Endothelial cell of umbilical vein (primary cell): ENCODE results near the gene SLF1. TPM values are rescaled to one million over a fixed set of nuclear protein-coding genes. Genes with fewer than 3 reads are reported as not detected.

Experiments
- BruUV-seq: library from RNA; stranded (reverse); fragments of 400-500 nt; replicated peaks from 2 replicates; lab custom pipeline; 2021; lab: Mats Ljungman, UMichigan
- CTCF ChIA-PET: fragments of 300-600, 350-600 bp; sonication (Branson Sonifier 250); formaldehyde crosslinking; loops from one replicate; lab custom pipeline; 2021; ENCODE audit warnings: antibody characterized with exemption, inconsistent platforms; lab: Charles Lee
- POLR2A ChIA-PET: fragments of 300-600, 350-600 bp; sonication (Branson Sonifier 250); formaldehyde crosslinking; loops from one replicate; lab custom pipeline; 2021; ENCODE audit warnings: antibody characterized with exemption, inconsistent platforms; lab: Charles Lee
- DNase-seq: peaks from one replicate; pipeline ENCODE4 v3.0.0-alpha.2; 2011; ENCODE audit warnings: low read depth, low spot score
- FAIRE-seq: peaks from 2 replicates; lab custom pipeline; 2011; peaks lifted over from hg19 to GRCh38; lab: Jason Lieb, UNC
- H2AFZ ChIP-seq: 2 replicates; pipeline ENCODE4 v1.6.0; 2012; ENCODE audit warnings: low read depth, low read length, control low read depth, inconsistent platforms
- H3K27ac ChIP-seq: 2 replicates; pipeline ENCODE4 v1.5.1; 2011; ENCODE audit warnings: low read depth, mild to moderate bottlenecking, control low read depth, low read length, moderate library complexity; ENCODE audit not compliant: insufficient read depth
- H3K27me3 ChIP-seq, 2 experiments: 2 replicates each; pipeline versions ENCODE4 v1.6.0 to v1.6.1; 2011; ENCODE audit warnings: low read length in 2 of 2, mixed read lengths in 1 of 2; ENCODE audit not compliant: control insufficient read depth in 2 of 2, insufficient read depth in 2 of 2
- H3K36me3 ChIP-seq, 2 experiments: 2 replicates in 1 of 2; 3 replicates in 1 of 2; pipeline ENCODE4 v1.5.1; 2011; ENCODE audit warnings: low read length in 2 of 2, mild to moderate bottlenecking in 1 of 2, moderate library complexity in 1 of 2; ENCODE audit not compliant: control insufficient read depth in 2 of 2, insufficient read depth in 2 of 2; ENCODE audit errors: extremely low read depth in 1 of 2
- H3K4me1 ChIP-seq: 3 replicates; pipeline ENCODE4 v1.5.1; 2011; ENCODE audit warnings: mild to moderate bottlenecking, low read length; ENCODE audit not compliant: control insufficient read depth, insufficient read depth; ENCODE audit errors: extremely low read depth
- H3K4me2 ChIP-seq: 2 replicates; pipeline ENCODE4 v1.6.1; 2011; ENCODE audit warnings: low read length, control low read depth, mixed read lengths; ENCODE audit not compliant: insufficient read depth
- H3K4me3 ChIP-seq, 3 experiments: fragments of 200-600 bp in 1 of 3; sonication (generic), shearing (Covaris generic) in 1 of 3; replicated peaks in 1 of 3; 2 replicates each; pipeline ENCODE4 v1.5.1; 2011 to 2016; ENCODE audit warnings: control low read depth in 3 of 3, low read length in 3 of 3, mild to moderate bottlenecking in 2 of 3, inconsistent platforms in 1 of 3, low read depth in 1 of 3, moderate library complexity in 1 of 3; ENCODE audit not compliant: insufficient read depth in 1 of 3
- H3K79me2 ChIP-seq: 2 replicates; pipeline ENCODE4 v1.6.0; 2012; ENCODE audit warnings: low read length, inconsistent platforms; ENCODE audit not compliant: control insufficient read depth, insufficient read depth
- H3K9ac ChIP-seq: replicated peaks from 2 replicates; pipeline ENCODE3; 2011; ENCODE audit warnings: low read length, control low read depth; ENCODE audit not compliant: insufficient read depth; ENCODE audit errors: extremely low read depth
- H3K9me1 ChIP-seq: replicated peaks from 3 replicates; pipeline ENCODE4 v1.6.0; 2011; ENCODE audit warnings: mild to moderate bottlenecking, low read length; ENCODE audit not compliant: control insufficient read depth, insufficient read depth; ENCODE audit errors: extremely low read depth
- H3K9me3 ChIP-seq: replicated peaks from 2 replicates; pipeline ENCODE4 v1.5.1; 2012; ENCODE audit warnings: low read length, inconsistent platforms; ENCODE audit not compliant: control insufficient read depth, insufficient read depth
- H4K20me1 ChIP-seq: replicated peaks from 2 replicates; pipeline ENCODE3; 2011; ENCODE audit warnings: mild to moderate bottlenecking, low read length; ENCODE audit not compliant: control insufficient read depth, insufficient read depth; ENCODE audit errors: extremely low read depth
- CTCF ChIP-seq, 2 donors: IDR thresholded peaks; 1 replicate in 1 of 2; 2 replicates in 1 of 2; pipeline ENCODE4 v1.5.1; 2011; ENCODE audit warnings: low read length in 2 of 2, mild to moderate bottlenecking in 2 of 2, moderate library complexity in 2 of 2, control low read depth in 1 of 2, inconsistent platforms in 1 of 2, low read depth in 1 of 2; ENCODE audit not compliant: insufficient read depth in 1 of 2; ENCODE audit errors: extremely low read depth in 1 of 2
- EZH2 ChIP-seq: IDR thresholded peaks from 2 replicates; pipeline ENCODE4 v1.6.1; 2012; ENCODE audit warnings: borderline replicate concordance, low read depth, mild to moderate bottlenecking, moderate library complexity, low read length, inconsistent platforms; ENCODE audit not compliant: severe bottlenecking
- FOS ChIP-seq: IDR thresholded peaks from 2 replicates; pipeline ENCODE4 v1.6.1; 2011; ENCODE audit warnings: mild to moderate bottlenecking, low read length, moderate library complexity, borderline replicate concordance; ENCODE audit not compliant: insufficient read depth
- GATA2 ChIP-seq: IDR thresholded peaks from 2 replicates; pipeline ENCODE4 v1.7.0; 2011; ENCODE audit warnings: low read depth, mild to moderate bottlenecking, moderate library complexity, mixed read lengths, low read length; ENCODE audit not compliant: insufficient read length, insufficient read depth
- POLR2AphosphoS5 ChIP-seq: IDR thresholded peaks from 2 replicates; pipeline ENCODE4 v1.6.1; 2012; ENCODE audit warnings: low read depth, mild to moderate bottlenecking, control low read depth, low read length, moderate library complexity; ENCODE audit not compliant: insufficient read depth
- dilution Hi-C: fragments of 300-500 bp; cut with MboI; formaldehyde crosslinking; loops from one replicate; pipeline ENCODE4 v1.15.0; 2019; ENCODE audit warnings: low sequenced_read_pairs; ENCODE audit not compliant: extremely low pct_ligation_motif_present
- intact Hi-C: fragments of 100-400 bp; cut with micrococcal nuclease; formaldehyde crosslinking; loops from one replicate; pipeline ENCODE4 v1.10.0; 2022
- polyA plus RNA-seq, 4 experiments: library from polyadenylated mRNA; depleted of rRNA in 3 of 4; stranded (reverse) in 3 of 4; unstranded in 1 of 4; fragments of >200 nt; gene quantifications; 2 replicates each; pipeline versions ENCODE4 v1.2.1 to v1.2.3, GENCODE V29; 2011 to 2012; ENCODE audit warnings: missing spikeins in 1 of 4
- total RNA-seq: library from RNA; stranded (reverse); gene quantifications from 2 replicates; pipeline ENCODE4 v1.2.3, GENCODE V29; 2021

Gene SLF1
- total and polyA plus RNA-seq, 2 donors (not counting 3 experiments of a cell fraction or from before 2014, with no cell fraction given), result 1.4 to 8.5 TPM

GRCh38 chr5:94731471-94731870 is 113.0 kb downstream of the SLF1 start:
- H3K9ac ChIP-seq, result no peak overlapping the region
- no peaks in the 10 kb centered on the region for H3K4me1 ChIP-seq
- no peak overlapping the region for H3K4me3 ChIP-seq
- H3K27me3 ChIP-seq, result no peaks in the 10 kb centered on the region
- no peaks in the 10 kb centered on the region for H3K79me2 ChIP-seq
- no TSS peak for BruUV-seq
- DNase-seq (no peak), FAIRE-seq (no peak)
- no peaks in the 10 kb centered on the region for H3K9me1 ChIP-seq
- intact Hi-C loops, result no loop called here
- dilution Hi-C loops, result no loop called here
- peaks cover 2 to 4% of the 10 kb centered on the region in 2 experiments for H3K36me3 ChIP-seq
- no peak overlapping the region for H3K4me2 ChIP-seq
- H3K9me3 ChIP-seq, result no peaks in the 10 kb centered on the region
- H4K20me1 ChIP-seq, result no peaks in the 10 kb centered on the region
- no peak overlapping the region for H2AFZ ChIP-seq
- CTCF ChIA-PET, result no interaction called here
- TF ChIP-seq POLR2AphosphoS5, result no peak
- TF ChIP-seq EZH2, result no peak
- no peak for TF ChIP-seq FOS
- no peak for TF ChIP-seq CTCF (IDR thresholded peaks at IDR 0.05; ENCODE audit: extremely low read depth in 1 of 2, insufficient read depth in 1 of 2, low read depth in 1 of 2, low read length in 2 of 2)
- no peak overlapping the region for H3K27ac ChIP-seq
- POLR2A ChIA-PET, result no interaction called here

- intact Hi-C loops (loop anchor here (2.0 kb wide), 1 partner anchor 626 kb away; a partner anchor contains a TSS), dilution Hi-C loops (no loop called here)
- no peaks in the 10 kb centered on the region for H3K9me1 ChIP-seq
- CTCF ChIA-PET, result interaction anchor here (1.6 to 2.7 kb wide), 2 partner anchors 198 to 213 kb away, joined by 5 to 69 read pairs; no protein-coding TSS in a partner anchor
- TF ChIP-seq GATA2, result no peak
- no peaks in the 10 kb centered on the region for H4K20me1 ChIP-seq
- DNase-seq (no peak), FAIRE-seq (no peak)
- no peak overlapping the region for H3K4me2 ChIP-seq
- BruUV-seq, result no TSS peak
- H3K27ac ChIP-seq, result no peak overlapping the region
- POLR2A ChIA-PET, result no interaction called here
- H3K4me3 ChIP-seq, result no peak overlapping the region
- peaks cover 0 to 2% of the 10 kb centered on the region in 2 experiments for H3K36me3 ChIP-seq
- no peaks in the 10 kb centered on the region for H3K9me3 ChIP-seq
- no peak overlapping the region for H2AFZ ChIP-seq
- no peak overlapping the region for H3K9ac ChIP-seq
- H3K79me2 ChIP-seq, result no peaks in the 10 kb centered on the region
- no peaks in the 10 kb centered on the region for H3K27me3 ChIP-seq
- no peaks in the 10 kb centered on the region for H3K4me1 ChIP-seq
These were observed 118.0 kb downstream of the SLF1 start for GRCh38 chr5:94736498-94736897.
